ENCODE measurements around the gene RPS27.

RPS27 gene

DNA sequence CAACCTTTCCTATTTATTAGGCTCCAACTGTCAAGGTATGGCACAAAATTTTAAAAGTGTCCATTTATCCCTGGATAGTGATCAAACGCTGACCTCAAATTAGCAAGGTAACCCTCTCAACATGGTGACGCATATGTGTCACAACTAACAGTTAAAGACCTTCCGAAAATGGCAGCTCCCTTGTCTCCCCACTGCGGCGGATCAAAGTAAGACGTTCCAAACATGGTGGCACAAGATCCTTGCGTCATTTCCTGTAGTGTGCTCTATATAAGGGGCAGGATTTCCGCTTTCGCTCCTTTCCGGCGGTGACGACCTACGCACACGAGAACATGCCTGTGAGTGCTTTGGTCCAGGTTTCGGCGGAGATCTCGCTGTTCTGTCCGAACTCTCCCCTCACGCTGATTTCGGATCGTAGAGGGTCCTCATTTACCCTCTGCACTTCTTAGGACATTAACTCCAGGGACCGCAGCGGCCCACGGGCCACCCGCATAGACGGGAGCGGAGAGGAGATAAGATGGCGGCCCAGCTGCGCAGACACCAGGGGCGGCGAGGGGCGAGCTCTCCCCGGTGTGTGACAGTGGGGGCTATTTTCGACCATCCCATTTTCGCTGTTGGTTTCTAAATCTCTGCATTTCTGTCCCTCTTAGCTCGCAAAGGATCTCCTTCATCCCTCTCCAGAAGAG, at the start of gene RPS27:
RPS27 (plus strand) TSS at position 295 of the 683 bp plus-strand sequence; CDS start at position 330, 35 bp downstream.
- no peak for DNase-seq

DNA sequence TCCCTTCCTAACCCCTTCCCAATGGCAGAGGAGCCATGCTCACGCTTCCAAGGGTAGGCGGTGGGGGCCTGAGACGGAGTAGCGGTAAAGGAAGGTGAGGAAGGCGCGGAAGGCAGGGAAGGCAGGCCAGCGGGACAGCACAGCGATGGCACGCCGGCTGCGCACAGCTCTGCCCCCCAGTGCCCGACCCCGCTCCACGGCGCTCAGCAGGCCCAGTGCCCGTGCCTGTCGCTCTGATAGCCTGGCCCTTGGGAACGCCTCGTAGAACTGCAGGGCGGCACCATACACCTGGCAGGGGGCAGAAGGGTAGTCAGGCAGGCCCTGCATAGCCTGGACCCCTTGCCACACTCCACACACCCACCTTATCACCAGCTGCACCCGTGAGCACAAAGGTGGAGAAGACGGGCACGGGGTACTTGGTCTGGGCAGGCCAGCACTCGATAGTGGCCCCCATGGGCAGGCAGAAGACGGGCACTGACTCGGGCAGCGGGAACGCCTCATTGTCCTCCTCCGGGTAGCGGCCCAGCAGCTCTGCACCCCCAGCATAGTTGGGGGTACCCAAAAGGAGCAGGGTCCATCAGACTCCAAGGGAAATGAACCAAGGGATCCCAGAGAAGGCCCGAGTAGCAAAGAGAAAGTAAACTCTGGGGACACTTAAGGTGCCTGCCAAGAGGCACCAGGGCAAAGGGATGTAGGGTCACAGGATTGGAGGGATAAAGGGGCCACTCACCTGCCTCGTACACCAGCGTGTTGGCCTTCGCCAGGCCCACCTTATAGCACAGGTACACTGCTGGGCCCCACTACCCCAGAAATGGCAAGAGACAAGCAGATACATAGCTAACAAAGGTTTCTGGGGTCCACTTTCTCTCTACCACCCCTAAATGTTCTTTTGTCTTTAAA, 48.5 kb upstream of the RPS27 start:
- no peak for DNase-seq

DNA sequence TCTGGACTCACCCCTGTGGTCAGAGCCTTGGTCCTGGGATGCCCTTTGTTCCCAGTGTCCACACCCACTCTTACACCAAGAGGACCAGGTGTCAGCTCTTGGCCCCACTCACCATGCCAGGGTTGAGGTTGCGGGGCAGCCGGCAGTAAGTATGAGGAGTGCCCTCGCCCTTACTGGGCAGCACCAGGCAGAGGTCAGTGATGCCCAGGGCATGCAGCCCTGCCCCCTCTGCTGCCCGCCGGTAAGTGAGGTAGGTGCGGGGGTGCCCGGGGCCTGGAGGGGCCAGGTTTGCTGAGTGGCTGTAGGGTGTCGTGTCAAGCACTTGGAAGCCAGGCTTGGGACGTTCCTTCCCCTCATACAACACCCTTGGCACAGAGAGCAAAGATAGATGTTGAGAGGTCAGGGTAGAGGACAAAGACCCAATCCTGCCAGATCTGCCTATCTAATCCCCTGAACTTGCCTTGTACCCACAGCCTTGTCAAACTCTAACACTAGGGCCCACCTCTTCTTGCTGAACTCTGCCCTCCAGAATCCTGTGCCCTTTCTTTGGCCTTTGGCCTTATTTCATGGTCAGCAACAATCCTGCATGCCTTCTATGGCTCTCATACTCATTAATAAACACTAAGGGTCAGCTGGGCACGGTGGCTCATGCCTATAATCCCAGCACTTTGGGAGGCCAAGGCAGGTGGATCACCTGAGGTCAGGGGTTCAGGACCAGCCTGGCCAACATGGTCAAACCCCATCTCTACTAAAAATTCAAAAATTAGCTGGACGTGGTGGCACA, 47.6 kb upstream of the RPS27 start:
- no peak for DNase-seq

DNA sequence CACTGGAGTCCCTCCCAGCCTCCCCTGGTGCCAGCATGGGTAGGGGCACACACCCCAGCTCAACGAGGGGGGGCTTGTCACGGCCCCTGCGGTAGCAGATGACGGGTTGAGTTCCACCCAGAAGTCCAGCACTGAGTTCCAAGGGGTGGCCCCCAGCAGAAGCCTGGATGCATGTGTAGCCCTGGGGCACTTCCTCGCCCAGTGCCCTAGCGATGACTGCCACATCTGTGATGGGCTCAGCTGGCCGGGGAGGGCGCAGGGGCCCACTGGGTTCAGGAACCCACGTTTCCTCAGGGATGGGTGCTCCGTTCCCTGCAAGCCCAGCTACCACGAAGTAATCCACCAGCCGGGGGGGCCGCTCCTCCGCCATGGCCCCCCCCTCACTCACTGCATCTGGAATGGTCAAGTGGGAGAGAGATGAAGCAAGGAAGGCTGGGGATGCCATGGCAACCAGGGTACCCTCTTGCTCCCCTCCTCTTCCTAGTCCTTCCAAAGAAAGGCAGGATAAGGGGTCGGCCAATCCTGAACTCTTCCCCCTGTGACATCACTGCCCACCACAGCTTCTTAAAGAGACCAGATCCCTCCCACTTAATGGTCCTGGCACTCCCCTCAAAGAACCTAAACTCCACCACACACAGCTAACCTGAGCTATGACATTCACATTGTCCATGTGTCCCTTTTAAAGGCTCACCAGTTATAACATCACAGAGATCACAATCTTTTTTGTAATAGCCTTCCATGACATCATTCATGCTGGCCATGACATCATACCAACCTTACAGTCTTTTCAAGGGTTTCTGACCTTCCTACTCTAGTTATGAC, 46.3 kb upstream of the RPS27 start:
- no peak for DNase-seq

DNA sequence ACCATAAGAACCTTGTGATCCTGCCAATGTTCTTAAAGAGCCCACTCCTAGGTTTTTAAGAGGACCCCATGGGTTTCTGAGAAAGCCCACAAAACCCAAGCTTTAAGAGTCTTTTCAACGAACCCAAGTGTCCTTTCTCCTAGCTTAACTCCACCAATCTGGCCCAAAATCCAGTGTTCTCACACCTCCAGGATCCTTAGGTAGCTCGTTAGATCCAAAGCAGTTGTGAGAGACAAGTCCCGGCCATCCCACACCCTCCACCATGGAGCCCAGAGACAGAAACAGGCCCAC, 45.8 kb upstream of the RPS27 start:
- no peak for DNase-seq

DNA sequence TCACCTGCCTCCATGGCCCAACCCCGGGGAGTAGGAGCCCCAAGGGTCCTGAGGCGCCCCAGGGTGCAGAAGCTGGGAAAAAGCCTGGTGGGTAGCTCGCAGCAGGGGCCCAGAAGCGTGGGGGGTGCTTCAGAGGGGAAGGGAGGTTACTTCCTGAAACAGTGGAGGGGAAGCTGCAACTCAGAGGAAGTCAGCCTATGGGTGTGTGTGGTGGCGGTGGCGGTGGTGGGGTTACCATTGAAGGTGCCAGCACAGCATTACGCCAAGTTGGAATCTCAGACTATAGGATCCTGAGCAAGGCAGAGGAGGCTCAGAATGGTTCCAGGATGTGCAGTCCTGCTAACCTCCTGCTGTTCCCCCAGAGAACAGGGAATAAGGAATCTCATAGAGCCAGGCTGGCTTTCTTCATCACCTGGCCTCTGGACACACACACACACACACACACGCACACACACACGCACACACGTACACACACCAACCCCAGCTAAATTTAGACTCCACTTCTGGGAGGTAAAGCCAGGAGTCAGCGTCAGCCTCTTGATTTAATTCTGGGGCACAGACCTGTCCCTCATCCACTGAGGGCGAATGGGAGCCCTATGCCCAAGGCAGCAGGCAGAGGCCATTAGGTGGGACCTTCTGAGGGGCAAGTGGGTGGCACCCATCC, 45.3 kb upstream of the RPS27 start:
- no peak for DNase-seq

DNA sequence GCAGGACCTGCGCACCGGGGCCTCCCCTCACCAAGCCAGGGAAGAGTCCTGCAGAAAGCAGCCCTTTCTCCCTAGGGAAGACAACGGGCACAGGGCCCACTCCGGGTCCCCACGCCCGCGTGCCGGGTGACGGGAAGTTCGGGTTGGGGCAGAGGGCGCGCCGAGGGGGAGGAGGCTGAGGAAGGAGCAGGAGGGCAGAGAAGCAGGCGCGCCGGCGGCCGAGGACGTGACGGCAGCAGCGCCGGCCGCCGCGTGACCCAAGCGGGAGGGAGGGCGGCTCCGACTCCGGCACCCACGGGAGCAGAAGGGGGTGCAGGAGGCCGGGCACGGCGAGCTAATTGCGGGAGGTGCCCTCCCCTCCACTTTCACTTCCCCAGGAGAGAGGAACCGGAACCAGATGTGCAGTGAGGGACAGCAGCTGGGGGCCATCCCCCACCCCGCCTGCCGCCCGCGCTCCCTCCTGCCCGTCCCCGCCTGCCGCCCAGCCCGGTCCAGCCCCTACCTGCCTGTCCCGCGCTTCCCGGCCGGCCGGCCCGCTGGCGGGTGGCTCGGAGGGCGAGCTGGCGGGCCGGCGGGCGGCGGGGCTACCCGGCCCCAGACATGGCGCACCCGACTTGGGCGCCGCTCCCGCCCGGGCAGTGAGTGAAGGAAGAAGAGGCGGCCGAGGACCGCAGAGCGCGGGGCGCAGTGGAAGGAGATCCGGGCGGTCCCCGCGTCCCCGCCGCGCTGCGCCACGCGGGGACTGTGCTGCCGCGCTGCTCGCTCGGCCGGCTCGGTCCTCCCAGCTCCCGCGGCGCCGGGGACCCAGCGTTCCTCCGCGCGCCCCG, 44.6 kb upstream of the RPS27 start:
- no peak for DNase-seq

DNA sequence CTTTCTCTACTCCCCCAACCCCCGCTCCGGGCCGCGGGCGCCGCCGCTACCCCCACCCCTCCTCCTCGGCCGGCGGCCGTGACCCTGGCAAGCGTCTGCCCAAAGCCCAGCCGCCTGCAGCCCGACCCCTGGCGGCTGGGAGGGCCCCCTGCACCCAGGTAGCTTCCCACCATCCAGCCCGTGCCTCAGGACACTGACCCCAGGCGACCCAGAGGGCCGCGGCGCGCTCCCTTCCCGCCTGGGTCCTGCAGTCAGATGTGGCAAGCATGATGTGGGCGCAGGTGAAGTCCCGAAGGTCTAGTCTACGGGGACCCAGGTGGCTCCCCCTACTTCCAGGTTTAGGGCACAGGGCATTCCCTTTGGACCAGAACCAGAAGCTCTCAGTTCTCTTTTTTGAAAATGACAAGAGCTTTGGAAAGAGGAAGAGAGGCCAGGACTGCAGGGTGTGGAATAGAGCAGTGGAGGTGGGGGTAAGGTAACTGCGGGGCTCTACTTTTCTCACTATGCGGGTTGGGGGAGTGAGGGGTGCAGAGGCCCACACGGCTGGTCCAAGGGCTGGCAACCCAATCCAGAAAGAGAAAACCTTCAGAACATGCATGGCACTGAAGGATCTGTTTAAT, 43.8 kb upstream of the RPS27 start, which contains the start of gene DENND4B:
DENND4B (minus strand) TSS at position 97 of the 620 bp plus-strand sequence. CDS start 2,344 bp downstream, outside the sequence.
- DNase-seq: no peak

DNA sequence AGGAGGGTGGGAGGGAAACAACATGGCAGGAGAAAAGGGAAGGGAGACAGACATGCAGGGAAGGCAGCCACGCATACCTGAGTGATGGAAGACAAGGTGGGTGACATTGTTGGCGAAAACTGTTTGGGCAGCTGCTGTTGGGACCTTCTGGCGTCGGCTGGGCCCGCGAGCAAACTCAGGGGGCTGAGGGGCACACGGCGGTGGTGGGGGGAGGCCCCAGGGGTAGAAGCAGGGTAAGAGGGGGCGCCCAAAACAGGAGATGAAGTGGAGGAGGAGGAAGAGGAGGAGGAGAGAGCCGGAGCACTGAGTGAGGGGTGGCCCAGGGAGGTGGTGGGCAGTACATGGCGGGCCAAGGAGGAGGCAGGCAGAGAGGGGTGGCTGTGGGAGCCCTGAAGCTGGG, 39.4 kb upstream of the RPS27 start:
- no peak for DNase-seq

DNA sequence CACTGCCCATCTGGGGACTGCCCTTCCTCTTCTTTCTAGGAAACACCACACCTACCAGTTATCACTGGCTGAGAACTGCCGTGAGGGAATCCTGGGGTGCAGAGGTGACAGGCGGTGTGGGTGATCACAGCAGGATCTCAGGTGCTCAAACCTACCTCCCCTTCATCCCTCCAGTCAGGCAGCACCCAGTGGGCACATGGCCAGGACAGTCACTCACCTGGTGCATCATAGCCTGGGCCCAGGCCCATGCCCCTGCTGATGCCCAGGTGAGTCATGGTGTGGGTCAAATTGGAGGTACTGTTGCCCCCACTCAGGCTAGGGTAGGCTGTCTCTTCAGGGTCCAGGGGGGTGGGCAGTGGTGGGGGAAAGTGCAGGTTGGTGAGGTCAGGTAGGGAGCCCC, 38.8 kb upstream of the RPS27 start:
- DNase-seq: no peak

DNA sequence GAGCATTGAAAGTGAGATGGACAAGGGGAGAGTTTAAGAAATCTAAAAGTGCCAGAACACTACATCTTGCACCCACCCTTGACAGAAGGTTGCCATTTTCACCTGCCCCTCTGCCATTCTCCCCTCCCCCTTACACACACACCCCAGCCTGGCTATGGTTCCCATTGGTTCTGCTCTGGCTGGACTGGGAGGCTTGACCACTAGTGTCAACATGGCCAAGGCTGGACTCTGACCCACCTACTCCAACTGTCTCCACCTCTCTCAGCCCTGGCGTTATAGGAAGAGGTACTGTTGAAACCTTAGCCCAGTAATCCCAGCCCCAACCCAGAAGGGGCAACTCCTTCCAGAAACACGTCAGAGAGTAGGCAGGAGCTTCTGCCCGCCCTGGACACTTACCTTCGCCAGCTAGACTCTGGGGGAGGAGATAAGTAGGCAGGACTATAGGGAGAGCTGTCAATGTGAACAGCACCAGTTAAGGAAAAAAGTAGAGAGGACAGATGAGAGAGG, 36.6 kb upstream of the RPS27 start:
- no peak for DNase-seq

DNA sequence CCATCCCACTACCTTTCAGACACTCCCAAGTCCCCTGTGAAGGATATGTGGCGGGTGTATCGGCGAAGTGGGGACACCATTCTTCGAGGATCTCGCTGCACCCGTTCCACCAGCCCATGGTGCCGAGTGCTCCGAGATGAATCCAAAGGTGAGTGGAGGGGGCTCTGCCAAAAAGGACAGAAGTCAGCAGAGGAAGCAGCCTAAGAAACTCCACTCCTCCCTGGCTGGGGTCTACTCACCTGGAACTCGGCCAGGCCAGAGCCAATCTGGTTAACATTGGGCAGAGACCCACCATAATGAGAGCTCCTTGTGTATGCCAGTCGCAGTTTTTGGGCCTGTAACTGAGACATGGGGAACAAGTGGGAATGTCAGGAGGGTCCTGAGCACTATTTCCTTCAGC, 35.7 kb upstream of the RPS27 start:
- no peak for DNase-seq

DNA sequence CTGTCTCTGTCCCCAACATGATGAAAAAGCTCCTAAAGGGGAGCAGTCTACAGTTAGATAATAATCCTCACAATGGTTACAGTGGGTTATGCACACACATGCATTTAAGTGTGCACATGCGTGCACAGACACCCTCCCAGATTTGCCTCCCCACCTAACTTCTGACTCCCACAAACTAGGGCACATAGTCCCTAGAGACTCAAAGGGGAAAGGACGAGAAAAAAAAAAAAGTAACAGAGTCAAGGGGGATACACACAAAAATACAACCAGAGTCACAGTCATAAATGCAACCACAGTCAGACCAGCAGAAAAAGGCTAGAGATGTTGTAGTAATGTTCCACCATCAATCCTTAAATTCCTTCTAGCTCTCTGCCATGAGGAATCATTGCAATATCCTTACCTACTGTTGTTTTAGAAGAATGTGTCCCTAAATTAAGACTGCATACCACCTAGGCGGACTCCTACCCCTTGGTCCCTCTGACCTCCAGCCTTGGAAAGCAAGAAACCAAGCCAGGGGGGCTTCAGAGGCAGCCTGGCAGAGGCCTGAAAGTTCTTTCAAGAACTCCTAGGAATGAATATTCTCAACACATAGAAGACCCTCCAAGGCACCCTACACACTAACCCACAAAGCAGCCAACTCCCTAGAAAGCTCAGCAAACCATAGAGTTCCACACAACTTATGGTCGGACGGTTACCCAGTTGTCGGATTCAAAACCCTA, 33.4 kb upstream of the RPS27 start:
- DNase-seq: no peak

DNA sequence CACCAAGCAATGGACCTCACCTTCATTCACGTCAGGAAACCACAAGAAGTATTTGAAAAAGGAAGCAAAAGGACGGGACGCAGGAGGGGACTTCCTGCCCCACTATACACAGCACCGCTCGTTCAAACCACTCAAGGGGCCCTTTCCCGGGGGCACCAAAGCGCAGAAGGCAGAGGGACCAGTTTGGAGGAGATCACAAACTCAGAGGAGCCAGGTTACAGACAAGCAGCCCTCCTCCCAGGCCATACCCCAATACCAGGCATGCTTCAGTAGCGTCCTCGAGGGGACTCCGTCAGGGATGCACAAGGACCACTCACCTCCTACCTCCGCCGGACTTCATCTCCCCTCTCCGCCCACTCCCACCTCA, 32.8 kb upstream of the RPS27 start:
- no peak for DNase-seq

DNA sequence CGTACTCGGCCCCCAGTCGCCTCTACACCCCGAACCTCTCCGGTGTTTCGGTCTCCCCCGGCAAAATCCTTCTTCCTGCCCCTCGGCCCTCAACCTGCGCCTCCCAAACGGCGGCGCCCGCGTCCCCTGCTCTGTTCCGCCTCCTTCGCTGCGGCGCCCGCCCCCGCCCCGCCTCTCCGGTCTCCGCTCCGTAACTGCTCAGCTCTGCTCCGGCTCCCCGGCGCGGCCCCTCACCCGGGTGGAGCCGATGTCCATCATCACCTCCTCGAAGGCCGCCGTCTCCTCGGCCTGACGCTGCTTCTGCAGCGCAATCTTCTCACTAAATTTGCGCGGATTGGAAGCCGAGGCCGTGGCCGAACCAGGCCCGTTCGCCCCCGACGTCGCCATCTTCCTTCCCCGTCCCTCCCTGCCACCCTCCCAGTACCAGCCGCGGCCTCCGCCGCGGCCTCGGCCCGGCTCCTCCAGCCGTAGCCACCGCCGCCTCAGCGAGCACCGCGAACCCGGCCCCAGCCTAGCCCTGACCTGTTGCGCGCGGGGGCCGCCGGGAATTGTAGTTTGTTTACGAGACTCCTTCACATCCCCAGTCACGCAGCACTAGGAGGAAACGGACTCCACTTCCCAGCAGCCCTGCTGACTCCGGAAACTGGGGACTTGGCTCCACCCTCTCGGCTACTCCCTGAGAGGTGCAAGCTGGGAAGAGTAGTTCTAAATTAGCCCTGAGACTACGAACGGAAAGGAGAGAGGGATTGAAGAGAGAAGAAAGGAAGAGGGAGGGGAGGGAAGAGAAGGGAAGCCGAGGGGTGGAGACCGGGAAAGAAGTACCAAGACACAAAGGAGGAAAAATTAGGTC, 32.2 kb upstream of the RPS27 start, which contains the start of gene CRTC2:
CRTC2 (minus strand) TSS at position 502 of the 850 bp plus-strand sequence; CDS start at position 387, 115 bp downstream.
- peak; percentile 35 for DNase-seq

DNA sequence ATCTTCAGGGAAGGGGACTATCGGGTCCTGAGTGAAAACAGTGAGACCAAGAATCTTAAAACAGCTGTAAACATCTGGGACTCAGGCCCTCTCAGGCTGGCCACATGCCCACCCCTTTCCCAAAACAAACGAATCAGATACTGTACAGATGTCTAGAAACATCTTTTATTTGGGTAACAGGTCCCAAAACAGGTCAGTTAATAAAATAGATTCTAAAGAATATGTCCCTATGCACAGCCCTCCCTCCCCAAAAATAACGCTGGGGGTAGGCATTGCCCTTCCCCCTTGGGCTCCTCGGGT, 31.7 kb upstream of the RPS27 start:
- no peak for DNase-seq

DNA sequence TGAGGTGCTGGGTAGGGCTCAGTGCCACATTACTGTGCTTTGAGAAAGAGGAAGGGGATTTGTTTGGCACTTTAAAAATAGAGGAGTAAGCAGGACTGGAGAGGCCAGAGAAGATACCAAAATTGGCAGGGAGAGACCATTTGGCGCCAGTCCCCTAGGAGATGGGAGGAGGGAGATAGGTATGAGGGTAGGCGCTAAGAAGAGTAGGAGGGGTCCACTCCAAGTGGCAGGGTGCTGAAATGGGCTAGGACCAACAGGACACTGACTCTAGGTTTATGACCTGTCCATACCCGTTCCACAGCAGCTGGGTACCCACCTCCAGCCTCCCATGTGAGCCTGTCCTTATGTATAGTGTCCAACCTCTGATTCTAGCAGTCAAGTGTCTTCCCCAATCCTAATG, 31.1 kb upstream of the RPS27 start:
- no peak for DNase-seq

DNA sequence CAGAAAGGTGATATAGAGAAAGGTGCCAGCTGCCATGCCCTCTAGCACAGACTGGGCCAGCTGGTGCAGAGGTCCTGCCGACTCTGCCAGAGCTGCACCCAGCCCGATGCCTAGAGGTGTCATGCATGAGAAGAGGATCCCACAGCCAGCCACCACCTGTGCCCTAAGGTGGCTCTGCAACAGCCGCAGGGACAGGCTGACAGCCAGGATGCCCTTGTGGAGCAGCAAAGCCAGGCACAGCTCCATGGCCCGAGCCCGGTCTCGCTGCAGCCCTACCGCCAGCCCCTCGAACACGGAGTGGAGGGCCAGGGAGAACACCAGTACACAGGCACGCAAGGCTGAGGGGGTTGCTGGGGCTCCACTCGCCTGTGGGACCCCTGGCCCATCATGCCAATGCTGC, 30.4 kb upstream of the RPS27 start:
- DNase-seq: no peak

DNA sequence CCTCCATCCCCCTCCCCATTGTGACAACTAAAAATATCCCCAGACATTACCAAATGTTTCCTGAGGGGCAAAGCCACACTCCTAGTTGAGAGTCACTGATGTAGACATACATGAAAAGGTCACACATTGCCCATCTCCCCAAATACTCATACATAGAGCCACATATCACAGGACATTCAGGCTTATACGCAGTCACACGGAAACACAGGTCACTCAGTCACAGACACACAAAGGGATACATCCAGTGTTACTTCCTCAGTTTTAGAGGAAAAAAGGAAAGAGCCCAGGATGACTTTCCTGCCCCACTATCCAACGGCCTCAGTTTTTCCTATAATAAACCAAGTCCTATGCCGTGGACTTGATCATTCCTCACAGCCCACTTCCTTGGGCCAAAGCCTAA, 29.1 kb upstream of the RPS27 start:
- no peak for DNase-seq

Data from cortex of kidney (tissue), 1 donor.